Measurements from ENCODE around the gene CTU2.

CTU2 gene

DNA sequence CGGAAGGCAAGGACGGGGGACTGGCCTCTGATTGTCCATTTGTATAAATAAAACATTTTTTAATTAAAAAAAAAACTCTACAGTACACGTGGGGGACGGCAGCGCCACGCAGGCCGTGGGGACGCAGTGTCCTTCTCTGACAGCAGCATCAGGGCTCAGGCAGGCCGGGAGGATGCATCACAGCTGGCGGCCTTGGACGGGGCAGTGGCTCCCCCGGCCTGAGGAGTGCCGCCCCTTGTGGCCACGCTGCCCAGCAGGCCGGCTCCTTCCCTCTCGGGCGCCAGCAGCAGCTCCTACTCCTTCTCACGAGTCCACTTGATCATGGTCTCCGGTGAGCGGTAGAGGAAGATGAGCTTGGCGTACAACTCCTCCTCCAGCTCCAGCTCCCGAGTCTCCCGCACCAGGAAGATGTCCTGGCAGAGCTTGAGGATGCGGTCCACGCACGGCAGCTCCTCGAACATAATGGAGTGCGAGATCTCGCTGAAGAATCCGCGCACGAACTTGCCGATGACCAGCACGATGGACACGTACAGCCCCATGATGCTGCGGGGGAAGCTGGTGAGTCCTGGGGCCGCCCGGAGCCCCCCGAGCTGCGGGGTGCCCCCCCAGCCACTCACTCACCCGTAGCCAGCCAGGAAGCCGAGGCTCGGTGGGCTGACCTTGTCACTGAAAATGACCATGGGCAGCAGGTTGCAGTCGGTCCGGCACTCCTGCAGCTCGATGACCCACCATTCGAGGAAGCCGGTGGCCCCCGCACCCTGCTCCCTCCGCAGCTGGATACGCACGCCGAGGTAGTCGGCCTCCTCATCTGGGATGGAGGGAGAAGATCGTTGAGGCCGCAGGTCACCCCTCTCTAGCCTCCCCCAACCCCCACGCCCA, 9.2 kb downstream of the CTU2 start:
- no peak for DNase-seq

DNA sequence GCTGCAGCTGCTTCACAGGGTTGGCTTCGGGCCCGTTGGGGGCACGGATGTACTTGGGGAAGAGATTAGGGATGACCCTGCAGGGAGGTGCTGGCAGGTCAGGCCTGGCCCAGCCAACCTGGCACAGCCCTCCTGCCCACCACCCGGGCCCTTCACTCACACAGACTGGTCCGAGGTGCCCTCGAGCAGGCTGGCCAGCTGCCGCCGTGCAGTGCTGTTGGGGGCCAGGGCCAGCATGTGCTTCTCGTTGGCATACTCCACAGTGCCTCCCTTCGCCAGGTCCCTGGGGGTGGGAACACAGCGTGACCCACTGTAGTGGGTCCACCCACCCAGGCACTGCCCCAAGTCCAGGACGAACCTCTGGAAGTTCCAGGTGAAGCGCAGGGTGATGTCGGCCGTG, 9.9 kb downstream of the CTU2 start:
- DNase-seq, result no peak

DNA sequence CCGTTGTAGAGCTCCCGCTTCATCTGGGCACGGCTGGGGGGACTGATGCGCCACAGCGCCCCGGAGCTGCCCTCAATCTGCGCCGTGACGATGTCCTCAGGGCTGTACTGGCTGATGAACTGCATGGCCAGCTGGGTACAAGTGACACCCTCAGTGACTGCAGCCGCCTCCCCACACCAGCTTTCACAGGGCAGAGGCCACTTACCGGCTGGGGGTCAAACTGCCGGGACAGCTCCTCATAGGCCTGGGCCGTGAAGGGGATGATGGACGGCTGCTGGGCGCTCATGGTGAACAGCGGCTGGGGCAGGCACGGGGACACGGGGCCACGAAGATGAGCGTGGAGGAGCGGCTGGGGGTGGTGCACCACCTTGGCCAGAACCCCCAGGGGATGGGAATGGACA, 10.3 kb downstream of the CTU2 start:
- DNase-seq, result no peak

DNA sequence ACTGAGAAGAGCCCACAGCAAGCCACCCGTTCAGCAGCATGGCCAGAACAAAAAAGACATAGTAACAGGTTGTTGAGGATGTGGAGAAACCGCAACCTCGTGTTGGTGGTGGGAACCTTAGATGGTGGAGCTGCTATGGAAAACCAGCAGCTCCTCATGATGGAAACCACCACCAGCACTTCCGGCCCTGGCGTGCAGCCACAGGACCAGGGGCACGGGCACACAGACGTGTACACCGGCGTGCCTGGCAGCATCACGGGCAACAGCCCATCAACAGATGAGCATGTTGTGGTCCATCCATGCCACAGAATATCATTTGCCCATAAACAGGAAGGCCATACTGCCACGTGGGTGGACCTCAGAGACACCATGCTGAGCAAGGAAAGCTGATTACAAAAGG, 11.9 kb downstream of the CTU2 start:
- DNase-seq, result no peak

DNA sequence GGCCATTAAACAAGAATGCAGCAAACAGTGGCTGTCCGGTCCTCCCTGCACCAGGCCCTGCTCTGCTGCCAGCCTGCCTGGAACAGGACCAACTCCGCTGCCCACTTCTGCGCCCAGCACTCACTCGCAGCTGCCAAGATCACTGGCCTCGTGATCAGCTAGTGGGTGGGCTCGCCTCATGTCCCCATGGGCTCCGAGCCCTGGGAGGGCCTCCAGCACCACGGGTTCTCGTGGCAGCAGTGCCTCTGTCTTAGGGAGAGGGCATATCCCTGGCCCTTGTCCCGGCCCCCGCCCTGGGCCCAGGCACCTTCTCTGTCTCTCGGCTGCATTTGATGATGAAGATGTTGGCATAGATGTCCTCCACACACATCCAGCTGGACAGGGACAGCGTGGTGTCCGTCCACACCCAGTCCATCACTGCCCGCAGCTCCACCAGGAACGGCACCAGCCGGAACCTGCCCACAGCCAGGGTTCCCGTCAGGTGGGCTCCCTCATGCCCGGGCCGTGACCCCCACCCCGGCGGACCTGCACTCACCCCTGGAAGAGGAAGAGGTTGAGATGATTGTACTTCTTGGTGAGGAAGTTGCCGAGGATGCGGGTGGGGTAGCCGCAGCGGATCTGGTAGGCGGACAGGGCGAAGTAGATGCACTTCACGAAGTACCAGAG, 13.1 kb downstream of the CTU2 start:
- no peak for DNase-seq

DNA sequence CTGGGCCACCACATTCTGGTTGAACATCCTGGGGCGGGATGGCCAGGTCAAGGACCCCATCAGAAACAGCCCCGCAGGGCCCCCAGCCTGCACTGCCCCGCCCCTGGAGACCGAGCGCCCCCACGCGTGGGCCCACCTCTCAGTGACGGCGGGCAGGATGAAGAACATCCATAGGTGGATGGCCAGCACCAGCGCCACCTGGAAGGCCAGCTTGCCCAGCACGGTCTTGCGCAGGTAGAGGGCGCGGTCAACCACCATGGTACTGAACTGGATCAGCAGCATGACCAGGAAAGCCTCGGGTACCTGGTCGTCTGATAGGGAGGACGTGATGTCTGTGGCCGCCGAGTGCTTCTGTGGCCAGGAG, 13.6 kb downstream of the CTU2 start:
- no peak for DNase-seq

DNA sequence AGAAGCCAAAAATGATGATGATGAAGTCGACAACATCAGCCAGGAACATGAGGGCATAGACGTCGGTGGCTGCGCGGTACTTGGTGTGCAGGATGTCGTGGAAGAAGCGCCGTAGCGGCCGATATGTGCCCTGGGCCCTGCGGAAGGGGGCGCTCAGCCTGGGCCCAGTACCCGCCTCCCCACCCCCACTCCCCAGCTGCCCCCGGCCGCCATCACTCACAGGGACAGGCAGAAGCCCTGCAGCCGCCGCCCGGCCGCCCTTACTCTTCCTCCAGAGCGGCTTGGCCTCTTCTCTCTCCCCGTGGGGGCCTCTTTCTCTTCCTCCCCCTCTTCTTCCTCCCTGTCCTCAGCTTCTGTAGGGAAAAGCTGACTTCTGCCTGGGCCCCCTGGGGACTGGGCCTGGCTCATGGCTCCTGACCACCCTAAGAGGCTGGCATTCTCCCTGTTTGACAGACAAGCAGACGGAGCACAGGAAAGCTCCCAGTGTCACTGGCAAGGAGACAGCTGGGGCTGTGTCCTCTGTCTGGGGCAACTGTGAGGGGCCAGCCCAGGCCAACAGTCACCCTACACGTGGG, 14.2 kb downstream of the CTU2 start:
- no peak for DNase-seq

DNA sequence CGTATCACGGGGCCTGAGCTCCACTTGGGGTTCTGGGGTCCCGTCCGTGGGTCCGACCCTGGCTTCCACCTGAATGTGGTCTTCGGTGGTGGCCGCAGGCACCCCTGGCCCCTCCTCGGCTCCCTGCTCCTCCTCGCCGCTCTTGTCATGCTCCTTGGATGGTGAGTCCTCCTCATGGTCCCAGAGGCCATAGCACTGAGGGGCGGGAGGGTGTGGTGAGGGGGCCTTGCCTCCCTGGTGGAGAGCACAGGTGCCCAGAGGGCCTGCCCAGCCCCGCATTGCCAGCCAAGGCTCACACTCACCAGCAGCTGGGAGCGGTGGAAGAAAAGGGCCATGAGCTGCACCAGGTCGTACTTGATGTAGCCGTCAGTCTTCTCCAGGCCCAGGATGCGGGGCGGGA, 14.9 kb downstream of the CTU2 start:
- DNase-seq, result no peak

DNA sequence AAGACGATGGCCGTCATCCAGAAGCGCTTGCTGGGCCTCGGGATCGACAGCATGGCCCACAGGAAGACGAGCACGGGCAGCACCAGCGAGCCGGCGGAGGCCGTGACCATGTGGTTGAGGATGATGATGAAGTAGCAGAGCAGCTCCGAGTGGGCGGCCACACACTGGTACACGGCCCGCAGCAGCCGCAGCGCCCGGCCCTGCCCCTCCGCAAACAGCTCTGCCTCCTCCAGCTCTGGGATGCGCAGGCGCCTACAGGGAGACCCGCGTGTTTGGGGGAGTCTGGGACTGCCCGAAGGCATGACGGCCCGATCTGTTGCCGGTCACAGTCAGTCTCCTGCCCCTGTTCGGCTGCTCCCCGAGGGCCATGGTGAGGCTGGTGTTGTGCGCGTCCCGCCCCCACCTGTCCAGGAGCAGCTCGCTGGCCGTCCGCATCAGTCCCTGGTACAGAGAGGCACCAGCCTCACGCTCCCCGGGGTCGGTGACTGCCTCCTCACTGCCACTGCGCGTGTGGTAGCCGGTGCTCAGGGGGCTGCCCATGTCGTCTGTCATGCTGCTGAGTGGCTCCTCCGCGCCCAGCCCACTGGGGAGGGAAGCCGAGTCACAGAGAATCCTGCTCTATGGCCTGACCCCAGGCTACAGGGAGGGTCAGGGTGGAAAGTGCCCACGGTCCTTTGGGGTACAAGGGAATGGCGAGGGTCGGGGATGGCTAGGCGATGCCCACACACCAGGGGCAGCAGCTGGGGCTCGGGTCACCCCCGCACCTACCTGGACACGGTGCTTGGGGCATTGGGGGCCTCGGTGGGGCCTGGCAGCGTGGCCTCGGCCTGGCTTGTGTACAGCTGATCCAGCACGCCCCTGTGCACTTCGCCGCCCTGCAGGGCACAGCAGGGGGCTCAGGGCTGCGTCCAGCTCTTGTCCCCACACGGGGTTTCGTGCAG, 15.8 kb downstream of the CTU2 start:
- no peak for DNase-seq

DNA sequence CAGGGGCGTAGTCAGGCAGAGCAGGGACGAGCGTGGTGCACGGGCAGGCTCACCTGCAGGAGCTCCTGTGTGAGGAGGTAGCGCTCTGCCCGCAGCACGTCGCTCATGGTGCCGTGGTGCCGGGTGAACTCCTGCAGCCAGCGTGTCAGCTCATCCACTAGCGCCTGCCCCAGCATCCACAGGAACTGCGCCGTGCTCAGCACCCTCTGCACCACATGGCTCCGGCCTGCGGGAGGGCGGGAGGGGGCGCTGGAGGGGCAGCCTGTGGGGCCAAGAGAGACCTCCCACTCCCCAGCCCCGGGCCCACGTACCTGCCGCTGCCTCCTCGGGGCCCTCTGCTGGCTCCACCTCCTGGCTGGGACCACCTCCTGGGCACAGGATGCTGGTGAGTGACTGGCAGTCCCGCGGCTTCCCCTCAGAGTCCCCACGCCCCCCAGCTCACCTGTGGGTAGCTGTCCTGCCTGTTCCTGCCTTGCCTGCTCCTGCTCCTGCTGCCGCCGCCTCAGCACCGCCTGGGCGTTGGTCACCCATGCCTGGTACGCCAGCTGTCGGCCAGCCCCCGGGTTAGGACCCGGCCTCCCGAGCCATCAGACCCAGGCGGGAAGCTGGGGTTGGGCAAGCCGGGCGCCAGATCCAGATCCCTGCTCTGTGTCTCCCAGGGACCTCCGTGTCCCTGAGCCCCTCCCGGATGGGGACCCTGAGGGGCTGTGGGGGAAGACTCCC, 16.6 kb downstream of the CTU2 start:
- no peak for DNase-seq

DNA sequence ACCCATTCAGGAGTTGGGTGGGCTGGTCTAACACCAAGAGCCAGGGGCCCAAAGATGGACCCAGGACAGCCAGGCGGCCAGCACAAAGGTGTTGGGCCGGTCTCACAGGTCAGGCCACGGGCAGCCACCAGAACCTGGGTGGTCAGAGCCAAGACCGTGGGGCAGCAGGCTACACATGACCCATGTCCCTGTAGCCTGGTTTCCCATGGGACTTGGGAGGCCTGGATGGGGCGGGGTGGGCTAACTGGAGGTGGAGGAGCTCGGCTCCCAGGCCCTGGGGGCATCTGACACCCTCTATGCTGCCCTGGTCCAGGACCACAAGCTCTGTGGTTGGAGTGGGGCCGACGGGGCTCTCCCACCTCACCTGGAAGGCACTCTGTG, 17.2 kb downstream of the CTU2 start:
- DNase-seq, result no peak

DNA sequence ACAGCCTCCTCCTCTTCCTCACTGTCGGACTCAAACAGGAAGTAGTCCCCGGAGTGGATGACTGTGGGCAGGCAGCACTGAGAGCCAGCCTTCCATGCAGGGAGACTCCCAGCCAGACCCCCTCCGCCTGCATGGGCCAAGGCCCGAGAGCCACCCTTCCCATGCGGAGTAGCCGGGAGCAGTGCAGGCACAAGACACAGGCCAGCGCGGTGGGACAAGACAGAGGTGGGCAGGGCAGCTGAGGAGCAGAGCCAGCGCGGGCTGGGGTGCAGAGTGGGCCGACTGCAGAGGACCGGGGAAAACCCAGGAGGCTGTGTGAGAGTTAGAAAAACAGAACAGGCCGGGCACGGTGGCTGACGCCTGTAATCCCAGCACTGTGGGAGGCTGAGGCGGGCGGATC, 17.6 kb downstream of the CTU2 start:
- DNase-seq, result no peak

DNA sequence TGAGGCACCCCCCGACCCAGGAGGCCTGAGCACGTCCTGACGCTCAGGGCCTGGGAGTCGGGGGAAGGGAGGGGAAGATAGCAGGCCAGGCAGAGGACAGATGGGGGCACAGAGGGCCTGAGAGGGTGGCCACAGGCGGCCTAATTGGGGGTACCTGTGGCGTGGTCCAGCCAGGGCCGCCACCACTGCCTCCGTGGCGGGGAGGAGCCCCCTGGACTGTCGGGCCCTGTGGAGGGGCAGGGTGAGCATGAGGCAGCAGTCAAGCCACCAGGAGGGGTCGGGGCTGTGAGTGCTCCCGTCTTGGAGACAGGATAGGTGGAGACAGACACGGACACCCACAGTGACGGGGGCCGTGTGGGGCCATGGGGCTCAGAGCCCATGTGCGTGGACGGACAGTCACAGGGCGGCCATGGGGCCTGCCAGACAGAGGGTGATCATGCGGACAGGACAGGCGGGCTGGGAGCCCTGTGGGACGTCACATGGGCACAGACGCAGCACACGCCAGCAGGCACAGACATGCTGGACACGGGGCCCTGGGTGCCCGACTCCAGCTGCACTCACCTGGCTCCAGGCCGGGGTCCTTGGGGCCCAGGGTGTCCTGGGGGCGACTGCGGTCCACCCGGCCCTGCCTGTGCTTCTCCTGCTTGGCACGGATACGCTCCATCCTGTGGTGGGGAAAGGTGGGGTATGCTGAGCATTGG, 18.7 kb downstream of the CTU2 start:
- no peak for DNase-seq

DNA sequence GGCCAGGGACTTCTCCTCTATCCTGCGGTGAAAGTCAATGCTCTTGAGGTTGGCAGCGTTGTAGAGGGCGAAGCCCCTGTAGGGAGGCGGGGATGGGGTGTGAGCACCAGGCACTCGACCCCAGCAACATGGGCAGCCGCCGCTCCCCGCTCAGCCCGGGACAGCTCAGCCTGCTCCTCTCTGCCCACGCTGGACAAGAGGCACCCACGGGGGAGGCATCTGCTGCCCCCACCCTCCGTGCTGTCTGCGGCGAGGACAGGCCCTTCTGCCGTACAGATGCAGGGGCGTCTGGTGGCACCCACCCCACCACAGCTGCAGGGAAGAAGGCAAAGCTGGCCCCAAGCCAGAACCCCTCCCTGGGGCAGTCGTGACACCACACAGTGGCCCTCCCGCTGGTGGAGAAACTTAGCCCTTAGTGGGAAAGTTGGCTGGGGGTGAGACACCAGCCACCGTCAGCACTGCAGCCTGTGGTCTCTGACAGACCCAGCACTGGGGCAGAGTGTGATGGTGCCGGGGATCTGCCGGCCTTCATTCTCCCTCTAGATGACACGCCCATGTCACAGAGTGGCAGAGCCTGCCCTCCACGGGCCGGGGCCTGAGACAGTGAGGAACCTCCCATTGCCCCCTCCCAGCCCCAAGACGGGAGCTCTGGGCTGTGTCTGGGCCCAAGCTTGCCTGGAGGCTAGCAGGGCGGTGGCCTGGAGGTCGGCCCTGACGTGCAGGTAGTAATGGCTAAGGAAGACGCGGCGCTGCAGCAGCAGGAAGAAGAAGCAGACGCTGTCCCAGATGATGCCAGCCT, 19.5 kb downstream of the CTU2 start:
- DNase-seq, result no peak

DNA sequence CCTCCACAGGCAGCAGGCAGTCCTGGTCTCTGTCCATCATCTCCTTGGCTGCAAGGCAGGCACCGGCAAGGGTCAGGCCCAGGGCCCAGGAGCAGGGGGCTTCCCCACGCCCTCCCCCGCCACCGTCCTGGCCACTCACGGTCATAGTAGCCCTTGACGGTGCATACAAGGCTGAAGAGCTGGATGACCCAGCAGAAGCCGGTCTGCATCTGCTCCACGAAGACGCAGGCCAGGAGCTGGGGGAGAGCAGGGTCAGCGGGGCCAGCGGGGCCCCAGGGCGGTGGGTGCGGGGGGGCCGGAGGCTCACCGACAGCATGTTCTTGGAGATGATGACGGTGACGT, 20.1 kb downstream of the CTU2 start:
- DNase-seq, result no peak

DNA sequence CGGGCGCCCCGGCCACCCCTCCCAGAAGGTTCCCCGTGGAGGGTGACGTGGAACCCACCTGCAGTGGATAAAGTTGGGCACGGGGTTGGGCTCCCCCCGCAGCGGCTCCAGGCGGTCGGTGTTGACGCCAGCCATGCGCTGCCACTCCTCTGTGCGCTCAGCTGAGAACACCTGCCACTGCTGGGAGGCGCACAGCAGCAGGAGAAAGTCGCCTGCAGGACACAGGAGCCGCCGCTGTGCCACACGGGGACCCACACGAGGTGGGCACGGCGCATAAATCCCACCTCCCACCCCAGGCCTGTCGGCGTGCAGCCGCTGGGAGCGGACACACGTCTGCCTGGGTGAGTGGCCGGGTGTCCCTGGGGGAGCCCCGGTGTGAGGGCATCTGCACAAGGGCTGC, 20.7 kb downstream of the CTU2 start:
- DNase-seq, result no peak

DNA sequence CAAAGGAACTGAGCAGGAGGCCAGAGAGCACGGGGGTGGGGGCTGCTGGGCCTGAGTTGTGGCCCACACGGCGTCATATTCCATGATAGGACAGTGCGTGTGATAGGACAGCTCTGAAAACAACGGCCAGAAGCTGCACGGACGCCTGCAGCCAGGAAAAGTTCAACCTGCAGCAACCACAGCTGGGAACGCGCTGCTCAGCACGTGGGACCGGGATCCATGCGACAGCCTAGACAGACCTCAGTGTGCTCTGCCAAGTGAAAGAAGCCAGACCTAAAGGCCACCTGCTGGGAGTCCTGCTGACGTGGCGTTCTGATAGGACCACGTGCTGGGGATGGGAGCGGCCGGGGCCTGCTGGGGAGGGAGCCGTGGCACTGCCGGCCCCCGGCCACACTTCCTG, 21.6 kb downstream of the CTU2 start:
- DNase-seq, result no peak

DNA sequence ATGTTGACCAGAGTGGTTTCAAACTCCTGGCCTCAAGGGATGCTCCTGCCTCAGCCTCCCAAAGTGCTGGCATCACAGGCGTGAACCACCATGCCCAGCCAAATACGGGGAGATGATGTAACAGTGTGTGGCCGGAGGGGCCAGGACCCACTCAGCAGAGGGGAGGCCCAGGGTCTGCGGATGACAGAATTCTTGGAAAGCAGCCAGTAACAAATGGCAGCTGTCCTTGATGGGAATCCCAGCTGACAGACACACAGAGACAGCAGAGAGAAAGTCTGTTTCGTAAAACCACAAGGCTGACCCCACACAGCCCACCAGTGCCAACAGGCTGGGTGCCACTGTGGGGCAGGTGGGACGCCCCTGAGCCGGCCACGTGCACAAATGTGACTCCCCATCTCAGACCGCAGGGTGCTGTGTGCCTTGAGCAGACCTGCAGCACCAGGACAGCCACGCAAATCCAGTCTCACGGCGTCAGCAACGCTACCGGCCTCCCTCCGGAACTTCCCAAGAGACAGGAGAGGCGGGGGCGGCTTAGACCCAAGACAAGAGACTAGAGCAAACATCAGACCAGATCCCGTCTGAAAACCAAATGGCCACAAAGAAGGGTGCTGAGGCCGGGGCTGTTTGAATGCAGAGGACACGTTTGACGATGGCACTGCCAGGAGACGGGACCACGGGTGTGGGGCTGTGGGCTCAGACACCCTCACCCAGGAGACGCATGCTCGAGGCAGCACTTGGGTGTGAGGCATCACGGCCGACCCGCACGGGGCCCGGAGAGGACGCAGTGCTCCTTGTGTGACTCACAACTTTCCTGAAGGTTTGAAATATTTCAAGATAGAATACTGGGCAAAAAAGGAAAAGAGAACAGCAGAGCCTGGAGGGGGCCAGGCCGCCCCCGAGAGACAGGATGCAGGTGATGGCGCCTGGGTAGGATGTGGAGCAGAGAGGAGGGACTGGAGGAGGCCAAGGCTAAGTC, 24.6 kb downstream of the CTU2 start:
- no peak for DNase-seq

DNA sequence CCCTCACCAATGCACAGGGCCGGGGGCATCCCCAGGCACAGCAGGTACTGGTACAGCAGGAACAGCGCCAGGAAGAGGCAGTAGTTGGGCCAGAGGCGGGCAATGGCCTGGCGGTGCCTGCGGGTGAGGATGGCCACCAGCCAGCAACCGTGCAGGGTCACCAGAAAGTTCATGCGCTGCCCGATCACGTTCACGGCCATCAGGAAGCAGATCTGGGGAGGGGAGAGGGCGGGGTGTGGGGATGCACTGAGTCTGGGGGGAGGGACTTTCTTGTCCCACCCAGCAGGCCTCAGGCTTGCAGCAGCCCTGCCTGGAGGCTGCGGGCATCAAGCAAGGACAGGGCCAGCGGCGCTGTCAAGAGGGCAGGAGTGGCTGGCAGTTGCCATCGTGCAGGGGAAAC, 25.4 kb downstream of the CTU2 start:
- DNase-seq, result no peak

Measured in DMS79 (cell line).